Measurements from ENCODE around the gene PLA2G4B. TPM values are rescaled to one million over a fixed set of nuclear protein-coding genes. Genes with fewer than 3 reads are reported as not detected.

PLA2G4B gene
- total RNA-seq, 1 donor from 2014 or later = 2.9 TPM

GRCh38 chr15:41866263-41866703 lies 27.6 kb downstream of the PLA2G4B start:
- Mint-ChIP-seq H3K9me3 (ENCODE audit: unreplicated experiment) (no peaks in the 10 kb centered on the region), H3K4me1 (ENCODE audit: unreplicated experiment) (no peaks in the 10 kb centered on the region), H3K27ac (ENCODE audit: unreplicated experiment) (no peak overlapping the region), H3K36me3 (ENCODE audit: low read depth, unreplicated experiment) (peaks cover 12% of the 10 kb centered on the region), H3K27me3 (ENCODE audit: unreplicated experiment) (peaks cover 10% of the 10 kb centered on the region), H3K4me3 (ENCODE audit: unreplicated experiment) (no peak overlapping the region)
- no peak for TF ChIP-seq CTCF (IDR thresholded peaks at IDR 0.05; ENCODE audit: unreplicated experiment)
- DNase-seq (ENCODE audit: low spot score) = no peak

- Mint-ChIP-seq H3K27ac (ENCODE audit: unreplicated experiment) (no peak overlapping the region), H3K36me3 (ENCODE audit: low read depth, unreplicated experiment) (peaks cover 12% of the 10 kb centered on the region), H3K4me1 (ENCODE audit: unreplicated experiment) (no peaks in the 10 kb centered on the region), H3K27me3 (ENCODE audit: unreplicated experiment) (peaks cover 9% of the 10 kb centered on the region), H3K9me3 (ENCODE audit: unreplicated experiment) (no peaks in the 10 kb centered on the region), H3K4me3 (ENCODE audit: unreplicated experiment) (no peak overlapping the region)
- no peak for TF ChIP-seq CTCF (IDR thresholded peaks at IDR 0.05; ENCODE audit: unreplicated experiment)
- DNase-seq (ENCODE audit: low spot score) = no peak
Measured at GRCh38 chr15:41866872-41867579, 28.4 kb downstream of the PLA2G4B start.

- no peak for TF ChIP-seq CTCF (IDR thresholded peaks at IDR 0.05; ENCODE audit: unreplicated experiment)
- no peak for DNase-seq (ENCODE audit: low spot score)
- Mint-ChIP-seq H3K4me3 (ENCODE audit: unreplicated experiment) (no peak overlapping the region), H3K9me3 (ENCODE audit: unreplicated experiment) (no peaks in the 10 kb centered on the region), H3K27me3 (ENCODE audit: unreplicated experiment) (peaks cover 9% of the 10 kb centered on the region), H3K27ac (ENCODE audit: unreplicated experiment) (no peak overlapping the region), H3K4me1 (ENCODE audit: unreplicated experiment) (no peaks in the 10 kb centered on the region), H3K36me3 (ENCODE audit: low read depth, unreplicated experiment) (peaks cover 16% of the 10 kb centered on the region)
Measured at GRCh38 chr15:41868321-41868720, 29.7 kb downstream of the PLA2G4B start.

- Mint-ChIP-seq H3K4me3 (ENCODE audit: unreplicated experiment) (no peak overlapping the region), H3K36me3 (ENCODE audit: low read depth, unreplicated experiment) (peaks cover 22% of the 10 kb centered on the region), H3K4me1 (ENCODE audit: unreplicated experiment) (no peaks in the 10 kb centered on the region), H3K27ac (ENCODE audit: unreplicated experiment) (no peak overlapping the region), H3K27me3 (ENCODE audit: unreplicated experiment) (peaks cover 11% of the 10 kb centered on the region), H3K9me3 (ENCODE audit: unreplicated experiment) (no peaks in the 10 kb centered on the region)
- TF ChIP-seq CTCF (IDR thresholded peaks at IDR 0.05; ENCODE audit: unreplicated experiment) = no peak
- no peak for DNase-seq (ENCODE audit: low spot score)
Measured at GRCh38 chr15:41869770-41870688, 31.4 kb downstream of the PLA2G4B start.

Measured in endothelial cell (in vitro differentiated cells).